Measurements from ENCODE around the gene SF1. TPM values are rescaled to one million over a fixed set of nuclear protein-coding genes. Genes with fewer than 3 reads are reported as not detected.

The SF1 gene
- polyA plus RNA-seq, 1 donor = 360 TPM

- H3K36me3 ChIP-seq (ENCODE audit: control insufficient read depth, insufficient read depth, low read length) = peaks cover 48% of the 10 kb centered on the region
- peaks cover 5% of the 10 kb centered on the region for H3K4me1 ChIP-seq (ENCODE audit: control insufficient read depth, insufficient read depth, low read length)
- no peaks in the 10 kb centered on the region for H3K27me3 ChIP-seq (ENCODE audit: control insufficient read depth, insufficient read depth, low read length)
- no peak overlapping the region for H3K27ac ChIP-seq (ENCODE audit: low read length)
- DNase-seq = no peak
- WGBS (ENCODE audit: insufficient coverage, low lambda C conversion rate) = no CpG with 5 or more reads among the region's 5 CpGs
- no peak overlapping the region for H3K4me3 ChIP-seq (ENCODE audit: low read length)
- H3K9me3 ChIP-seq (ENCODE audit: control insufficient read depth, low read depth, low read length) = peaks cover 2% of the 10 kb centered on the region
Measured at GRCh38 chr11:64762277-64762673, 16.1 kb downstream of the SF1 start.

GRCh38 chr11:64760759-64761420 lies 17.5 kb downstream of the SF1 start:
- DNase-seq = no peak
- peaks cover 5% of the 10 kb centered on the region for H3K4me1 ChIP-seq (ENCODE audit: control insufficient read depth, insufficient read depth, low read length)
- H3K27ac ChIP-seq (ENCODE audit: low read length) = no peak overlapping the region

GRCh38 chr11:64759722-64760719 lies 18.3 kb downstream of the SF1 start, which contains the start of gene PYGM:
TSS of gene PYGM (minus strand) at chr11:64759974. CDS start at chr11:64759898, 76 bp downstream.
- Histone ChIP-seq H3K4me3 (ENCODE audit: low read length) (no peak within 1 kb of the TSS), H3K27ac (ENCODE audit: low read length) (no peak within 1 kb of the TSS), H3K27me3 (ENCODE audit: control insufficient read depth, insufficient read depth, low read length) (no peaks in the 10 kb centered on the region), H3K4me1 (ENCODE audit: control insufficient read depth, insufficient read depth, low read length) (peaks cover 5% of the 10 kb centered on the region), H3K9me3 (ENCODE audit: control insufficient read depth, low read depth, low read length) (no peaks in the 10 kb centered on the region), H3K36me3 (ENCODE audit: control insufficient read depth, insufficient read depth, low read length) (peaks cover 28% of the 10 kb centered on the region)
- DNase-seq = peak in 1 of 2 donors; percentile 39
- no CpG with 5 or more reads among the region's 24 CpGs for WGBS (ENCODE audit: insufficient coverage, low lambda C conversion rate)

More at GRCh38 chr11:64760759-64761420, 17.5 kb downstream of the SF1 start:
- H3K27me3 ChIP-seq (ENCODE audit: control insufficient read depth, insufficient read depth, low read length) = no peaks in the 10 kb centered on the region
- no CpG with 5 or more reads among the region's 7 CpGs for WGBS (ENCODE audit: insufficient coverage, low lambda C conversion rate)
- peaks cover 36% of the 10 kb centered on the region for H3K36me3 ChIP-seq (ENCODE audit: control insufficient read depth, insufficient read depth, low read length)
- peaks cover 2% of the 10 kb centered on the region for H3K9me3 ChIP-seq (ENCODE audit: control insufficient read depth, low read depth, low read length)
- H3K4me3 ChIP-seq (ENCODE audit: low read length) = no peak overlapping the region

GRCh38 chr11:64759131-64759721 lies 19.1 kb downstream of the SF1 start:
- Histone ChIP-seq H3K4me3 (ENCODE audit: low read length) (no peak overlapping the region), H3K27me3 (ENCODE audit: control insufficient read depth, insufficient read depth, low read length) (no peaks in the 10 kb centered on the region), H3K27ac (ENCODE audit: low read length) (no peak overlapping the region), H3K9me3 (ENCODE audit: control insufficient read depth, low read depth, low read length) (no peaks in the 10 kb centered on the region), H3K36me3 (ENCODE audit: control insufficient read depth, insufficient read depth, low read length) (peaks cover 20% of the 10 kb centered on the region), H3K4me1 (ENCODE audit: control insufficient read depth, insufficient read depth, low read length) (peaks cover 5% of the 10 kb centered on the region)
- no CpG with 5 or more reads among the region's 21 CpGs for WGBS (ENCODE audit: insufficient coverage, low lambda C conversion rate)
- no peak for DNase-seq

- no peaks in the 10 kb centered on the region for H3K27me3 ChIP-seq (ENCODE audit: control insufficient read depth, insufficient read depth, low read length)
- no peak overlapping the region for H3K4me3 ChIP-seq (ENCODE audit: low read length)
- no peak overlapping the region for H3K27ac ChIP-seq (ENCODE audit: low read length)
- peaks cover 5% of the 10 kb centered on the region for H3K4me1 ChIP-seq (ENCODE audit: control insufficient read depth, insufficient read depth, low read length)
- DNase-seq = no peak
- peaks cover 13% of the 10 kb centered on the region for H3K36me3 ChIP-seq (ENCODE audit: control insufficient read depth, insufficient read depth, low read length)
- no peaks in the 10 kb centered on the region for H3K9me3 ChIP-seq (ENCODE audit: control insufficient read depth, low read depth, low read length)
- WGBS (ENCODE audit: insufficient coverage, low lambda C conversion rate) = no CpG with 5 or more reads among the region's 15 CpGs
Measured at GRCh38 chr11:64758330-64759079, 19.8 kb downstream of the SF1 start.

- peaks cover 5% of the 10 kb centered on the region for H3K4me1 ChIP-seq (ENCODE audit: control insufficient read depth, insufficient read depth, low read length)
- H3K4me3 ChIP-seq (ENCODE audit: low read length) = no peak overlapping the region
- DNase-seq = no peak
- no peaks in the 10 kb centered on the region for H3K27me3 ChIP-seq (ENCODE audit: control insufficient read depth, insufficient read depth, low read length)
- no peaks in the 10 kb centered on the region for H3K9me3 ChIP-seq (ENCODE audit: control insufficient read depth, low read depth, low read length)
- H3K36me3 ChIP-seq (ENCODE audit: control insufficient read depth, insufficient read depth, low read length) = peaks cover 5% of the 10 kb centered on the region
- no CpG with 5 or more reads among the region's 19 CpGs for WGBS (ENCODE audit: insufficient coverage, low lambda C conversion rate)
- no peak overlapping the region for H3K27ac ChIP-seq (ENCODE audit: low read length)
Measured at GRCh38 chr11:64757549-64758329, 20.6 kb downstream of the SF1 start.

GRCh38 chr11:64755681-64756361 lies 22.5 kb downstream of the SF1 start:
- Histone ChIP-seq H3K36me3 (ENCODE audit: control insufficient read depth, insufficient read depth, low read length) (no peaks in the 10 kb centered on the region), H3K27ac (ENCODE audit: low read length) (no peak overlapping the region), H3K4me1 (ENCODE audit: control insufficient read depth, insufficient read depth, low read length) (peaks cover 5% of the 10 kb centered on the region), H3K9me3 (ENCODE audit: control insufficient read depth, low read depth, low read length) (no peaks in the 10 kb centered on the region), H3K4me3 (ENCODE audit: low read length) (no peak overlapping the region), H3K27me3 (ENCODE audit: control insufficient read depth, insufficient read depth, low read length) (no peaks in the 10 kb centered on the region)
- WGBS (ENCODE audit: insufficient coverage, low lambda C conversion rate) = no CpG with 5 or more reads among the region's 13 CpGs
- no peak for DNase-seq

GRCh38 chr11:64754919-64755662 lies 23.3 kb downstream of the SF1 start:
- no peak for DNase-seq
- Histone ChIP-seq H3K36me3 (ENCODE audit: control insufficient read depth, insufficient read depth, low read length) (no peaks in the 10 kb centered on the region), H3K27me3 (ENCODE audit: control insufficient read depth, insufficient read depth, low read length) (no peaks in the 10 kb centered on the region), H3K9me3 (ENCODE audit: control insufficient read depth, low read depth, low read length) (no peaks in the 10 kb centered on the region), H3K4me1 (ENCODE audit: control insufficient read depth, insufficient read depth, low read length) (peaks cover 3% of the 10 kb centered on the region), H3K27ac (ENCODE audit: low read length) (no peak overlapping the region), H3K4me3 (ENCODE audit: low read length) (no peak overlapping the region)
- WGBS (ENCODE audit: insufficient coverage, low lambda C conversion rate) = no CpG with 5 or more reads among the region's 21 CpGs

Data from large intestine (tissue), 3 donors.